Measurements from ENCODE around the gene HMGB1.
"Not testable (repeated sequence)": the region's sequence is repeated elsewhere in the genome, so short reads cannot be mapped to it uniquely, and the experiment has no call there.

Gene HMGB1

GRCh38 chr13:30451476-30451875 lies 14.3 kb downstream of the HMGB1 start:
- H3K4me1 Mint-ChIP-seq, DNase-seq, H3K27ac Mint-ChIP-seq, H3K27me3 Mint-ChIP-seq, ATAC-seq, H3K9me3 Mint-ChIP-seq, H3K4me3 Mint-ChIP-seq: not testable (repeated sequence)

- H3K27me3 Mint-ChIP-seq: peaks cover 14% of the 10 kb centered on the region
- no peaks in the 10 kb centered on the region for H3K9me3 Mint-ChIP-seq
- H3K27ac Mint-ChIP-seq: no peak overlapping the region
- no peak for DNase-seq
- H3K4me3 Mint-ChIP-seq: no peak overlapping the region
- no peak for ATAC-seq
- H3K4me1 Mint-ChIP-seq: peaks cover 17% of the 10 kb centered on the region
These were observed 15.7 kb downstream of the HMGB1 start for GRCh38 chr13:30450066-30450465.

GRCh38 chr13:30448441-30448840 lies 17.3 kb downstream of the HMGB1 start:
- no peak for ATAC-seq
- Mint-ChIP-seq H3K9me3 (no peaks in the 10 kb centered on the region), H3K4me3 (no peak overlapping the region), H3K4me1 (peaks cover 15% of the 10 kb centered on the region), H3K27me3 (peaks cover 22% of the 10 kb centered on the region), H3K27ac (no peak overlapping the region)
- no peak for DNase-seq

- ATAC-seq (no peak), DNase-seq (no peak)
- Mint-ChIP-seq H3K27me3 (peaks cover 22% of the 10 kb centered on the region), H3K27ac (no peak overlapping the region), H3K9me3 (no peaks in the 10 kb centered on the region), H3K4me3 (peak overlapping the region in 1 of 2 donors; percentile 72), H3K4me1 (peaks cover 18% of the 10 kb centered on the region)
These were observed 19.6 kb downstream of the HMGB1 start for GRCh38 chr13:30446126-30446500.

GRCh38 chr13:30443957-30444404 lies 21.8 kb downstream of the HMGB1 start:
- DNase-seq (no peak), ATAC-seq (no peak)
- H3K4me3 Mint-ChIP-seq: no peak overlapping the region
- H3K9me3 Mint-ChIP-seq: no peaks in the 10 kb centered on the region
- H3K27ac Mint-ChIP-seq: no peak overlapping the region
- peaks cover 22% of the 10 kb centered on the region for H3K27me3 Mint-ChIP-seq
- H3K4me1 Mint-ChIP-seq: peaks cover 21% of the 10 kb centered on the region

DNA sequence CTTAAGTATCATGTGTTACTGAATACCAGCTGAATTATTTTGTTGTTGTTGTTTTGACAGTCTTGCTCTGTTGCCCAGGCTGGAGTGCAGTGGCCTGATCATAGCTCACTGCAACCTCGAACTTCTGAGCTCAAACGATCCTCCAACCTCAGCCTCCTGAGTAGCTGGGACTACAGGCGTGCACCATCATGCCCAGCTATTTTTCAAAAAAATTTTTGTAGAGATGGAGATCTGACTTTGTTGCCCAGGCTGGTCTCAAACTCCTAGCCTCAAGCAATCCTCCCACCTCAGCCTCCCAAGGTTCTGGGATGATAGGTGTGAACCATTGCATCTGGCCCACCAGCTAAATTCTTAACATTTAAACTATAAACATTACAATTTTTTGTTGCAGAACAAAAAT lies 22.2 kb downstream of the HMGB1 start:
- not testable (repeated sequence) for H3K9me3 Mint-ChIP-seq, DNase-seq, H3K4me3 Mint-ChIP-seq, H3K27ac Mint-ChIP-seq, ATAC-seq
- Mint-ChIP-seq H3K4me1 (peaks cover 21% of the 10 kb centered on the region), H3K27me3 (peaks cover 22% of the 10 kb centered on the region)

- DNase-seq: no peak
- Mint-ChIP-seq H3K27ac (no peak overlapping the region), H3K4me1 (peaks cover 21% of the 10 kb centered on the region), H3K9me3 (no peaks in the 10 kb centered on the region), H3K4me3 (no peak overlapping the region), H3K27me3 (peaks cover 22% of the 10 kb centered on the region)
- ATAC-seq: no peak
These were observed 22.8 kb downstream of the HMGB1 start for GRCh38 chr13:30442926-30443325.

- Mint-ChIP-seq H3K9me3 (no peaks in the 10 kb centered on the region), H3K4me3 (no peak overlapping the region), H3K27me3 (peaks cover 18% of the 10 kb centered on the region), H3K27ac (no peak overlapping the region), H3K4me1 (peaks cover 18% of the 10 kb centered on the region)
- ATAC-seq: peak; percentile 82
- DNase-seq: no peak
These were observed 24.6 kb downstream of the HMGB1 start for GRCh38 chr13:30440910-30441703.

DNA sequence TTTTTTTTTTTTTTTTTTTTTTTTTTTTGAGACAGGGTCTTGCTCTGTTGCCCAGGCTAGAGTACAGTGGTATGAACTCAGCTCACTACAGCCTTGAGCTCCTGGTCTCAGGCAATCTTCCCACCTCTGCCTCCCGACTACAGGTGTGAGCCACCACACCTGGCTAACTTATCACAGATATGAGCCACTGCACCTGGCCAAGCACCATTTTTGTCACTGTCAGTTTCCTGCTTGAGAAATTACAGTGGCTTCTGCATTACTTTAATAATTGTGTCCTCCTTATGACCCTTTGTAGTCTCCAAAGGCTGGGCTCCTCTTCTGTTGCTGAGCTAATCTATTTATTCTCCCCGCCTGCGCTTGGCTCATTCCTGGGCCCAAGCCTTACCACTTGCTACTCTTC lies 27.4 kb downstream of the HMGB1 start:
- H3K4me3 Mint-ChIP-seq: no peak overlapping the region
- ATAC-seq (no peak), DNase-seq (no peak)
- H3K27me3 Mint-ChIP-seq: no peaks in the 10 kb centered on the region
- H3K4me1 Mint-ChIP-seq: peaks cover 6% of the 10 kb centered on the region
- H3K9me3 Mint-ChIP-seq: no peaks in the 10 kb centered on the region
- no peak overlapping the region for H3K27ac Mint-ChIP-seq

DNA sequence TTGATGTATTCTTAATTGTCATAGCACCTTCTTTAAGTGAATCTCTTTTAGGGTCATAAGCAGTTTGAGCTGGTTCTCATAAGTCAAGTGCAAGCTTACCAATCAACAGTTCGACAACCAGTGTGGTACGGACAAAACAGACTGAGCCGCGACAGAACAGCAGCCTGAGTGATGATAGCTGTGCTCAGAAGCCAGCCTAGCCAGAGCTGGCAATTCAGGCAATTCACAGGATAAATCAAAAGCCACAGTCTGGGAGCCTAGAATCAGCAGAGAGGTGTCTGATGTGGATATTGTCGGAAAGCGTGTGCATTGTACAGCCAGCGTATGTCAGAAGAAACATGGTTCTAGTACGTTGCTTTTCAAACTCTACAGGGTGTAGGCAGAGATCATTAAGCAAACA lies 28.6 kb downstream of the HMGB1 start:
- Mint-ChIP-seq H3K4me1 (peaks cover 6% of the 10 kb centered on the region), H3K27ac (no peak overlapping the region), H3K4me3 (no peak overlapping the region), H3K9me3 (no peaks in the 10 kb centered on the region), H3K27me3 (no peaks in the 10 kb centered on the region)
- ATAC-seq (no peak), DNase-seq (no peak)

GRCh38 chr13:30435911-30436451 lies 29.8 kb downstream of the HMGB1 start:
- Mint-ChIP-seq H3K4me1 (peaks cover 12% of the 10 kb centered on the region), H3K9me3 (no peaks in the 10 kb centered on the region), H3K27me3 (no peaks in the 10 kb centered on the region), H3K27ac (no peak overlapping the region), H3K4me3 (no peak overlapping the region)
- DNase-seq: no peak
- ATAC-seq: no peak

DNA sequence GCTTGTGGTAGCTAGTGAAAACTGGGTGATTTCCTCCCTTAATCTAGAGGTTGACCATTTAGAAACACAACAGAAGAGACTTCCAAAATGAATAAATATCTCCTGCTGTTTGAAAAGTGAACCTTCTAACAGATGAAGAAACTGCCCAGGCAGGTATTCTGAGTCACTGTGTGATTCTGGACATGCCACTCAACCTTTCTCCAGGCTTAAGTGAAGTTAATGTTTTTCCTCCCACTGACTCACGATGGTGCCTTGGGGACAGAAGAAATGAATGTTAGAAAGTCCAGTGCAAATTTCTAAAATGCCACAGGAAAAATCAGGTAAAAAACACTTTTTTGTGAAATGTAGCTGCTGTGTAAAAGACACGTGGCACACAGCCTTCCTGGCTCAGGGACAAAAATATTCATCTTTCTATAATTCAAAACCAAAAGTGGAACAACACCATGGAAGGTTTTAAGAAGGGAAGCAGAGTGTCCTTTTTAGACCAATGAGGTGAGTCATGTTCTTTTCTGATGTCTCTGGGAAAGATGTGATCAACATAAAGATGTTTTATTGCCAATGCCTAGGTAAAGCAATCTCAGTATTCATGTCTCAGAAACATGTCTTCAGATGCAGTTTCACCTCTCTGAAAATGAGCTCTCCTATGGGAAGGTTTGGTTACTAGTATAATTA lies 34.3 kb downstream of the HMGB1 start:
- ATAC-seq (no peak), DNase-seq (no peak)
- Mint-ChIP-seq H3K4me3 (peak overlapping the region; percentile 24 to 85), H3K27ac (no peak overlapping the region), H3K9me3 (no peaks in the 10 kb centered on the region), H3K27me3 (no peaks in the 10 kb centered on the region), H3K4me1 (peaks cover 29% of the 10 kb centered on the region)

- peak overlapping the region; percentile 83 to 85 for H3K4me3 Mint-ChIP-seq
- DNase-seq: peak in 1 of 2 donors; percentile 36
- H3K27ac Mint-ChIP-seq: peak overlapping the region; percentile 90
These were observed 35.7 kb downstream of the HMGB1 start for GRCh38 chr13:30429721-30430694.

GRCh38 chr13:30429235-30429634 lies 36.5 kb downstream of the HMGB1 start:
- Mint-ChIP-seq H3K27ac (no peak overlapping the region), H3K9me3 (no peaks in the 10 kb centered on the region), H3K4me1 (peaks cover 29% of the 10 kb centered on the region), H3K4me3 (no peak overlapping the region), H3K27me3 (no peaks in the 10 kb centered on the region)
- ATAC-seq (no peak), DNase-seq (no peak)

More at GRCh38 chr13:30429721-30430694, 35.7 kb downstream of the HMGB1 start:
- Mint-ChIP-seq H3K27me3 (no peaks in the 10 kb centered on the region), H3K9me3 (no peaks in the 10 kb centered on the region), H3K4me1 (peaks cover 29% of the 10 kb centered on the region)
- ATAC-seq: peak; percentile 98

GRCh38 chr13:30423891-30424290 lies 41.8 kb downstream of the HMGB1 start:
- H3K9me3 Mint-ChIP-seq: no peaks in the 10 kb centered on the region
- no peak overlapping the region for H3K27ac Mint-ChIP-seq
- no peak for ATAC-seq
- DNase-seq: no peak
- peaks cover 18% of the 10 kb centered on the region for H3K4me1 Mint-ChIP-seq
- no peaks in the 10 kb centered on the region for H3K27me3 Mint-ChIP-seq
- H3K4me3 Mint-ChIP-seq: no peak overlapping the region

Data from stimulated activated naive CD8-positive, alpha-beta T cell treated with anti-CD3 and anti-CD28 coated beads, Interleukin-15, amount 100 ng/mL, for 72 hours (primary cell).